ENCODE measurements around the gene CEACAM16.
"Not testable (repeated sequence)": the region's sequence is repeated elsewhere in the genome, so short reads cannot be mapped to it uniquely, and the experiment has no call there.

Gene CEACAM16

GRCh38 chr19:44675521-44675920 is 23.4 kb upstream of the CEACAM16 start:
- ChIA-PET CTCF (no interaction called here), POLR2A (no interaction called here)
- TF ChIP-seq SUZ12 (IDR thresholded peaks at IDR 0.05) (no peak), HDGF (IDR thresholded peaks at IDR 0.05; ENCODE audit: borderline replicate concordance) (no peak), SP1 (IDR thresholded peaks at IDR 0.05) (no peak), NFRKB (IDR thresholded peaks at IDR 0.05) (no peak), ELF4 (IDR thresholded peaks at IDR 0.05) (no peak), FOXK2 (IDR thresholded peaks at IDR 0.05) (no peak), BHLHE40 (IDR thresholded peaks at IDR 0.05; ENCODE audit: borderline replicate concordance) (no peak), ZNF384 (IDR thresholded peaks at IDR 0.05) (no peak), LEF1 (IDR thresholded peaks at IDR 0.05; ENCODE audit: borderline replicate concordance) (no peak), FOXM1 (IDR thresholded peaks at IDR 0.05; ENCODE audit: borderline replicate concordance) (no peak), L3MBTL2 (conservative IDR thresholded peaks at IDR 0.05) (no peak), FOXA1 (IDR thresholded peaks at IDR 0.05) (no peak), CTBP1 (IDR thresholded peaks at IDR 0.05; ENCODE audit: borderline replicate concordance) (no peak)
- no peak for DNase-seq (ENCODE audit: extremely low spot score)

GRCh38 chr19:44677019-44677811 is 21.7 kb upstream of the CEACAM16 start:
- ChIA-PET POLR2A (interaction anchor here (0.6 to 1.5 kb wide), 6 partner anchors 14 to 238 kb away, joined by 3 to 5 read pairs (median 4); partner anchors contain the start of gene PVR), CTCF (interaction anchor here (0.7 to 1.7 kb wide), 2 partner anchors 27 to 107 kb away, joined by 4 read pairs; no protein-coding TSS in a partner anchor)
- TF ChIP-seq L3MBTL2 (conservative IDR thresholded peaks at IDR 0.05) = peak; percentile 39; the same call in 1 of the 2 replicates
- TF ChIP-seq FOXM1 (IDR thresholded peaks at IDR 0.05; ENCODE audit: borderline replicate concordance) = no peak
- peak; percentile 70 for DNase-seq (ENCODE audit: extremely low spot score)

GRCh38 chr19:44680536-44680935 is 18.4 kb upstream of the CEACAM16 start:
- POLR2A ChIA-PET = no interaction called here
- TF ChIP-seq CTBP1 (IDR thresholded peaks at IDR 0.05; ENCODE audit: borderline replicate concordance) (no peak), TARDBP (IDR thresholded peaks at IDR 0.05) (no peak), SUZ12 (IDR thresholded peaks at IDR 0.05) (no peak)
- DNase-seq (ENCODE audit: extremely low spot score) = no peak
- CTCF ChIA-PET = no interaction called here

GRCh38 chr19:44681992-44682790 is 16.8 kb upstream of the CEACAM16 start:
- DNase-seq (ENCODE audit: extremely low spot score) = no peak
- no peak for TF ChIP-seq ELF4 (IDR thresholded peaks at IDR 0.05)
- TF ChIP-seq CTBP1 (IDR thresholded peaks at IDR 0.05; ENCODE audit: borderline replicate concordance) = no peak
- ChIA-PET POLR2A (no interaction called here), CTCF (no interaction called here)

- TF ChIP-seq SUZ12 (IDR thresholded peaks at IDR 0.05) = no peak
- TF ChIP-seq PKNOX1 (IDR thresholded peaks at IDR 0.05) = no peak
- no peak for TF ChIP-seq LEF1 (IDR thresholded peaks at IDR 0.05; ENCODE audit: borderline replicate concordance)
- no peak for TF ChIP-seq CTBP1 (IDR thresholded peaks at IDR 0.05; ENCODE audit: borderline replicate concordance)
- no peak for TF ChIP-seq HDGF (IDR thresholded peaks at IDR 0.05; ENCODE audit: borderline replicate concordance)
- TF ChIP-seq FOXM1 (IDR thresholded peaks at IDR 0.05; ENCODE audit: borderline replicate concordance) = no peak
- no peak for TF ChIP-seq NFRKB (IDR thresholded peaks at IDR 0.05)
- no peak for TF ChIP-seq FOXK2 (IDR thresholded peaks at IDR 0.05)
- no peak for TF ChIP-seq ZNF384 (IDR thresholded peaks at IDR 0.05)
- TF ChIP-seq ELF4 (IDR thresholded peaks at IDR 0.05) = no peak
- TF ChIP-seq TARDBP (IDR thresholded peaks at IDR 0.05) = no peak
- no peak for TF ChIP-seq L3MBTL2 (conservative IDR thresholded peaks at IDR 0.05)
- no peak for TF ChIP-seq BHLHE40 (IDR thresholded peaks at IDR 0.05; ENCODE audit: borderline replicate concordance)
- no peak for TF ChIP-seq SP1 (IDR thresholded peaks at IDR 0.05)
- ChIA-PET POLR2A (no interaction called here), CTCF (no interaction called here)
- no peak for DNase-seq (ENCODE audit: extremely low spot score)
These were observed 16.1 kb upstream of the CEACAM16 start for GRCh38 chr19:44682807-44683206.

- POLR2A ChIA-PET = no interaction called here
- TF ChIP-seq NFRKB (IDR thresholded peaks at IDR 0.05) (no peak), FOXM1 (IDR thresholded peaks at IDR 0.05; ENCODE audit: borderline replicate concordance) (no peak), FOXA1 (IDR thresholded peaks at IDR 0.05) (no peak), PKNOX1 (IDR thresholded peaks at IDR 0.05) (no peak), CTBP1 (IDR thresholded peaks at IDR 0.05; ENCODE audit: borderline replicate concordance) (no peak), L3MBTL2 (conservative IDR thresholded peaks at IDR 0.05) (no peak), TARDBP (IDR thresholded peaks at IDR 0.05) (no peak), ARNT (IDR thresholded peaks at IDR 0.05) (no peak), FOXK2 (IDR thresholded peaks at IDR 0.05) (no peak), ZNF384 (IDR thresholded peaks at IDR 0.05) (no peak), ELF4 (IDR thresholded peaks at IDR 0.05) (no peak), SP1 (IDR thresholded peaks at IDR 0.05) (no peak), BHLHE40 (IDR thresholded peaks at IDR 0.05; ENCODE audit: borderline replicate concordance) (no peak), SUZ12 (IDR thresholded peaks at IDR 0.05) (no peak), LEF1 (IDR thresholded peaks at IDR 0.05; ENCODE audit: borderline replicate concordance) (no peak), HDGF (IDR thresholded peaks at IDR 0.05; ENCODE audit: borderline replicate concordance) (no peak)
- CTCF ChIA-PET = no interaction called here
- no peak for DNase-seq (ENCODE audit: extremely low spot score)
These were observed 15.3 kb upstream of the CEACAM16 start for GRCh38 chr19:44683434-44684210.

- DNase-seq (ENCODE audit: extremely low spot score); CTCF ChIA-PET; POLR2A ChIA-PET: not testable (repeated sequence)
These were observed 14.6 kb upstream of the CEACAM16 start for GRCh38 chr19:44684396-44684795.

Measured in HEK293T (cell line).